Keratinocyte (primary cell): ENCODE results near the gene ADCY4. TPM values are rescaled to one million over a fixed set of nuclear protein-coding genes. Genes with fewer than 3 reads are reported as not detected.

ENCODE experiments used
- DNase-seq: peaks from one replicate; pipeline ENCODE4 v3.0.0-alpha.2; 2011; ENCODE audit warnings: low read depth, missing footprints, low spot score
- FAIRE-seq: peaks from 2 replicates; lab custom pipeline; 2011; peaks lifted over from hg19 to GRCh38; lab: Jason Lieb, UNC
- H2AFZ ChIP-seq: 2 replicates; pipeline ENCODE4 v1.6.0; 2012; ENCODE audit warnings: low read length, control low read depth, inconsistent platforms; ENCODE audit not compliant: control insufficient read depth
- H3K27ac ChIP-seq: 2 replicates; pipeline ENCODE4 v1.5.1; 2011; ENCODE audit warnings: low read length; ENCODE audit not compliant: control insufficient read depth, insufficient read depth
- H3K27me3 ChIP-seq: 3 replicates; pipeline ENCODE4 v1.6.0; 2011; ENCODE audit warnings: low read length; ENCODE audit not compliant: control insufficient read depth, insufficient read depth; ENCODE audit errors: extremely low read depth
- H3K36me3 ChIP-seq, 2 experiments: 2 replicates in 1 of 2; 3 replicates in 1 of 2; pipeline ENCODE4 v1.5.1; 2011; ENCODE audit warnings: low read length in 2 of 2, mild to moderate bottlenecking in 1 of 2; ENCODE audit not compliant: control insufficient read depth in 2 of 2, insufficient read depth in 2 of 2; ENCODE audit errors: extremely low read depth in 1 of 2
- H3K4me1 ChIP-seq: 3 replicates; pipeline ENCODE4 v1.5.1; 2011; ENCODE audit warnings: low read length; ENCODE audit not compliant: control insufficient read depth, insufficient read depth; ENCODE audit errors: extremely low read depth
- H3K4me2 ChIP-seq: 3 replicates; pipeline ENCODE4 v1.6.0; 2011; ENCODE audit warnings: low read depth, low read length; ENCODE audit not compliant: control insufficient read depth, insufficient read depth; ENCODE audit errors: extremely low read depth
- H3K4me3 ChIP-seq, 3 experiments: fragments of 200-600 bp in 1 of 3; sonication (generic) in 1 of 3; 2 replicates in 2 of 3; 3 replicates in 1 of 3; pipeline ENCODE4 v1.5.1; 2011 to 2016; ENCODE audit warnings: low read length in 3 of 3, mild to moderate bottlenecking in 3 of 3, control low read depth in 2 of 3, inconsistent platforms in 1 of 3, low read depth in 1 of 3, mixed read lengths in 1 of 3, mixed run types in 1 of 3, moderate library complexity in 1 of 3; ENCODE audit not compliant: control insufficient read depth in 2 of 3, insufficient read depth in 2 of 3; ENCODE audit errors: extremely low read depth in 1 of 3
- H3K79me2 ChIP-seq: 2 replicates; pipeline ENCODE4 v1.6.0; 2012; ENCODE audit warnings: low read length; ENCODE audit not compliant: control insufficient read depth, insufficient read depth
- H3K9ac ChIP-seq: 3 replicates; pipeline ENCODE4 v1.6.0; 2011; ENCODE audit warnings: low read length; ENCODE audit not compliant: control insufficient read depth, insufficient read depth; ENCODE audit errors: extremely low read depth
- H3K9me1 ChIP-seq: 3 replicates; pipeline ENCODE4 v1.6.0; 2011; ENCODE audit warnings: low read length; ENCODE audit not compliant: control insufficient read depth, insufficient read depth; ENCODE audit errors: extremely low read depth
- H3K9me3 ChIP-seq: 2 replicates; pipeline ENCODE4 v1.5.1; 2012; ENCODE audit warnings: low read depth, low read length; ENCODE audit not compliant: control insufficient read depth
- H4K20me1 ChIP-seq: 3 replicates; pipeline ENCODE4 v1.6.0; 2011; ENCODE audit warnings: low read length; ENCODE audit not compliant: control insufficient read depth, insufficient read depth; ENCODE audit errors: extremely low read depth
- EZH2 ChIP-seq: IDR thresholded peaks from one replicate; pipeline ENCODE4 v1.6.1; 2012; ENCODE audit warnings: inconsistent platforms, mild to moderate bottlenecking, low read length, moderate library complexity
- dilution Hi-C: fragments of 300-500 bp; cut with MboI; formaldehyde crosslinking; loops from one replicate; pipeline ENCODE4 v1.7.0; 2020; ENCODE audit warnings: low sequenced_read_pairs; ENCODE audit not compliant: extremely low pct_ligation_motif_present
- polyA plus RNA-seq, 5 experiments: library from polyadenylated mRNA; depleted of rRNA in 3 of 5; stranded (reverse) in 3 of 5; stranded (forward) in 1 of 5; unstranded in 1 of 5; fragments of >200 nt; gene quantifications; 1 replicate in 1 of 5; 2 replicates in 3 of 5; 3 replicates in 1 of 5; pipeline versions ENCODE4 v1.2.1 to v1.2.3, GENCODE V29; 2011 to 2012; ENCODE audit warnings: missing spikeins in 2 of 5, low read depth in 1 of 5, low replicate concordance in 1 of 5
- TF ChIP-seq, protein P1 (sequence below), 3 experiments: IDR thresholded peaks in 1 of 3; conservative IDR thresholded peaks in 1 of 3; optimal IDR thresholded peaks in 1 of 3; 2 replicates in 2 of 3; 3 replicates in 1 of 3; pipeline versions ENCODE3 to v1.5.1; 2011; ENCODE audit warnings: low read length in 3 of 3, mild to moderate bottlenecking in 3 of 3, moderate library complexity in 2 of 3, control low read depth in 1 of 3, inconsistent platforms in 1 of 3; ENCODE audit not compliant: insufficient read depth in 2 of 3; ENCODE audit errors: extremely low read depth in 1 of 3

ADCY4 gene
- polyA plus RNA-seq, 1 donor (not counting 4 experiments of a cell fraction or from before 2014, with no cell fraction given): 0.21 TPM

DNA sequence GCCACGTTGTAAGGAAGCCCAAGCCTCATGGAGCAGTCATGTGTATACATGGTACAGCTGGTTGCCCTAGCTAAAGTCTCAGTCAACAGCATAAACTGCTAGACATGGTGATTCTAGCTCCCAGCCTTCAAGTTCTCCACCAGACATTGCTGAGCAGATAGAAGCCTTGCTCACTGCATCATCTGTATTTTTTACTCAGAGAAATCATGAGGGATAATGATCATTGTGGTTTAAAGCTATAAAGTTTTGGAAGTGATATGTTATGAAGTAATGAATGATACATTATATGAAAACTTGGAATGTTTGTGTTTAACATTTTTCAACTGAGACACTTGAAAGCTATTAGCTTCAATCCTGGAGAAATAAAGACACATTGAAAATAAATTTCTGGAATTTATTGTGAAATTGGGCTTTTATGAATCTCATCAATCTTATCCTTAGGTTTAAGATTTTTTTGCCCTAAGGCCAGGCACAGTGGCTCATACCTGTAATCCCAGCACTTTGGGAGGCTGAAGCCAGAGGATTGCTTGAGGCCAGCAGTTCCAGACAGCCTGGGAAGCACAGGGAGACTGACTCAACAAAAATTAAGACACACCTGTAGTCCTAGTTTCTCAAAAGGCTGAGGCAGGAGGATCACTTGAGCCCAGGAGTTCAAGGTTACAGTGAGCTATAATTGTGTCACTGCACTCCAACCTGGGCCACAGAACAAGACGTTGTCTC is 27.5 kb upstream of the ADCY4 start:
- no peak overlapping the region for H3K4me2 ChIP-seq
- no peaks in the 10 kb centered on the region for H3K36me3 ChIP-seq
- no peaks in the 10 kb centered on the region for H3K9me3 ChIP-seq
- TF ChIP-seq, protein P1, sequence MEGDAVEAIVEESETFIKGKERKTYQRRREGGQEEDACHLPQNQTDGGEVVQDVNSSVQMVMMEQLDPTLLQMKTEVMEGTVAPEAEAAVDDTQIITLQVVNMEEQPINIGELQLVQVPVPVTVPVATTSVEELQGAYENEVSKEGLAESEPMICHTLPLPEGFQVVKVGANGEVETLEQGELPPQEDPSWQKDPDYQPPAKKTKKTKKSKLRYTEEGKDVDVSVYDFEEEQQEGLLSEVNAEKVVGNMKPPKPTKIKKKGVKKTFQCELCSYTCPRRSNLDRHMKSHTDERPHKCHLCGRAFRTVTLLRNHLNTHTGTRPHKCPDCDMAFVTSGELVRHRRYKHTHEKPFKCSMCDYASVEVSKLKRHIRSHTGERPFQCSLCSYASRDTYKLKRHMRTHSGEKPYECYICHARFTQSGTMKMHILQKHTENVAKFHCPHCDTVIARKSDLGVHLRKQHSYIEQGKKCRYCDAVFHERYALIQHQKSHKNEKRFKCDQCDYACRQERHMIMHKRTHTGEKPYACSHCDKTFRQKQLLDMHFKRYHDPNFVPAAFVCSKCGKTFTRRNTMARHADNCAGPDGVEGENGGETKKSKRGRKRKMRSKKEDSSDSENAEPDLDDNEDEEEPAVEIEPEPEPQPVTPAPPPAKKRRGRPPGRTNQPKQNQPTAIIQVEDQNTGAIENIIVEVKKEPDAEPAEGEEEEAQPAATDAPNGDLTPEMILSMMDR (optimal IDR thresholded peaks at IDR 0.05 in 1 of 3, IDR thresholded peaks at IDR 0.05 in 1 of 3, conservative IDR thresholded peaks at IDR 0.05 in 1 of 3; ENCODE audit: extremely low read depth in 1 of 3, insufficient read depth in 2 of 3, low read length in 3 of 3): no peak
- no peak for TF ChIP-seq EZH2
- H3K4me3 ChIP-seq: no peak overlapping the region
- H3K79me2 ChIP-seq: no peaks in the 10 kb centered on the region
- H3K27me3 ChIP-seq: no peaks in the 10 kb centered on the region
- H2AFZ ChIP-seq: no peak overlapping the region
- FAIRE-seq: no peak
- H4K20me1 ChIP-seq: no peaks in the 10 kb centered on the region
- dilution Hi-C loops: no loop called here
- no peaks in the 10 kb centered on the region for H3K9me1 ChIP-seq
- peaks cover 22% of the 10 kb centered on the region for H3K4me1 ChIP-seq
- H3K27ac ChIP-seq: no peak overlapping the region
- no peak for DNase-seq
- no peak overlapping the region for H3K9ac ChIP-seq

DNA sequence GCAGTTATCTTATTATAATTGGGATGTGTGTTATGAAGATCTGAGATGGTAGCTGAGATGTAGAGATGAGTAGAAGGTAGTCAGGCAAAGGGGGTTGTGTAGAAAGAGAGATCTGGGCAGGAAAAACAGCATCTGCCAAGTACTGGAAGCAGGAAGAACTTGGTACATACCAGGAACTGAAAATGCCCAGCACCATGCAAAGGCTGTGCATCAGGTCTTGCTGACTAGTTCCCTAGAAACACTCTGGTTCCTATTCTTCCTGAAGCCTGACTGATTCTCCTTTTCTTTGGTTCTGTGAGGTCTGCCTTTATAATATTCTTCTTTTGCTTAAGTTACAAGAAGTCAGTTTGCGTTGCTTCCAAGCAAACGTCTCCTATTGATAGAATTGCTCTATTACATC is 26.5 kb upstream of the ADCY4 start:
- Histone ChIP-seq H3K27me3 (no peaks in the 10 kb centered on the region), H3K27ac (no peak overlapping the region), H3K36me3 (no peaks in the 10 kb centered on the region), H3K79me2 (no peaks in the 10 kb centered on the region), H3K4me1 (peaks cover 14% of the 10 kb centered on the region), H3K9me3 (no peaks in the 10 kb centered on the region), H3K9me1 (no peaks in the 10 kb centered on the region), H3K4me2 (no peak overlapping the region), H3K9ac (no peak overlapping the region), H2AFZ (no peak overlapping the region), H4K20me1 (no peaks in the 10 kb centered on the region), H3K4me3 (no peak overlapping the region)
- no peak for FAIRE-seq
- dilution Hi-C loops: no loop called here
- DNase-seq: no peak
- no peak for TF ChIP-seq EZH2
- TF ChIP-seq, protein P1 (optimal IDR thresholded peaks at IDR 0.05 in 1 of 3, IDR thresholded peaks at IDR 0.05 in 1 of 3, conservative IDR thresholded peaks at IDR 0.05 in 1 of 3; ENCODE audit: extremely low read depth in 1 of 3, insufficient read depth in 2 of 3, low read length in 3 of 3): no peak
